ENCODE measurements around the gene CMSS1.

The CMSS1 gene

DNA sequence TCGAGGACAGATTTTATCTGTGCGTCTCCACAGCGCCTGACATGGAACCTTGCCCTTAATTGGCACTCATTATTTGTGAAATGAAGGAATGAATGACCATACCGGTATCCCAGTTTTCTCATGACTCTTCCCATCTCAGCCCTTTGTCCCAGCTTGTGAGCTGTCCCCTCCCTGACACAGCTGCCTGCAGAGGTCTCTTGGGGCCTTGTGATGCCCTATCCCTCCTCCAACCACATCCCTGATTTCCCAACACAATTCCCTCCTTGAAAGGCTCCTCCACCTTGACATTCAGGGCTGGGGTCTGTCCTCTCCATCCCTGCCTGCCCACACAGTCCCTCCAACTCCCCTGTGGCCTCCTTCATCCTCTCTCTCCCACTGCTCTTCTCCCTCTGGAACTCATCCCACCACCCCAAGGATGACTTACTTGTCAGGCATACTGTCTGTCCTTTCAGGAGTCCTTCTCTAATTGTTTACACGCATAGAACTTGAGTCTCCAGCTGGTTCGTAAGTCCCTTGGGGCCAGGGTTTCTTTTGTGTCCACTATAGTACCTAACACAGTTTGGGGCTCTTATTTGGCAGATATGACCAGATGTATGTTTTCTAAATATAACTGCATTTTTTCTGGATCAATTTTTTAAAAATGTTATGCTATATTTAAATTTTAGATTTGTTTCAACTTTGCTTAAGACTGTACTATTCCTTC lies 332.2 kb downstream of the CMSS1 start:
- no peak for DNase-seq (ENCODE audit: low spot score)

DNA sequence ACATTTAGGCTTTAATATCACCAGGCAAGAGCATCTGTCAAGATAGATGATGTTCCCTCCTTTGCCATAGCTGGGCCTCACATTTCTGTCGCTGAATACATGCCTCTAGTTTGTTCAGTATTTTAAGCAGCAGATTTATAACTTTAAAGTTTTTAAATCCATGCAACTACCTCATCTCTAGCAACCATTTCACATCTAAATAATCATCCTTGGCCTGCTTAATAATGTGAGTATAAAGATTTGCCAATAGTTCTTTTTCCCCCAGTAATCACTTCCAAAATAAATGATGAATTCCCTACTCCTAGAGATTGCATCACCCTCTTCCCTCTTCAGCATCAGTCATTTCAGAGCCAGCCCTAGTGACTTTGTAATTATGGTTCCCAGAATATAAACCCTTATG lies 332.8 kb downstream of the CMSS1 start:
- DNase-seq (ENCODE audit: low spot score) = peak; percentile 13

DNA sequence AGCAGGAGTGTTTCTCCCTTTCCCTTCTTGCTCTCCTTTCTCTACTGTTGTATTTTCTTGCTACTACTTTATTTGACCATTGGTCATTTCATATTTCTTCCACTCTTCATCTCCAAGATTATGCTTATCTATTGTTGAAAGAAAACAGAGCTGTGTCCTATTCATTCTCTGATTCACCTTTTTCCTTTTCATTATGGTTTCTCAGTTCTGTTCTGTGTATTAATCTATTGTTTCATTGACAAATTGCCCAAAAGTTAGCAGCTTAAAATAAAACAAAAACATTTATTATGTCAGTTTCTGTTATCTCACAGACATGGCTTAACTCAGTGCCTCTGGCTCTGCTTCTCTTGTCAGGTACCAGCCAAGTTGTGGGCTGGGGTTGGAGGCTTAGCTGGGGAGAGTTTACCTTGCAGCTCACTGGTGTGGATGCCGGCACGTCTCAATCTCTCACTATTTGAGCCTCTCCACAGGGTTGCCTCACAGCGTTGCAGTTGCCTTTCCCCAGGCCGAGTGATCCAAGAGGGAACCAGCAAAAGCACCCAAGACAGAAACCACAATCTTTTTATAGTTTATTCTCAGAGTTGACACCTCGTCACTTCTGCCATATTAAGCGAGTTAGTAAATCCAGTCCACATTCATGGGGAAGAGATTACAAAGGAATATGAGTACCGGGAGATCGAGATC lies 333.5 kb downstream of the CMSS1 start:
- DNase-seq (ENCODE audit: low spot score) = no peak

DNA sequence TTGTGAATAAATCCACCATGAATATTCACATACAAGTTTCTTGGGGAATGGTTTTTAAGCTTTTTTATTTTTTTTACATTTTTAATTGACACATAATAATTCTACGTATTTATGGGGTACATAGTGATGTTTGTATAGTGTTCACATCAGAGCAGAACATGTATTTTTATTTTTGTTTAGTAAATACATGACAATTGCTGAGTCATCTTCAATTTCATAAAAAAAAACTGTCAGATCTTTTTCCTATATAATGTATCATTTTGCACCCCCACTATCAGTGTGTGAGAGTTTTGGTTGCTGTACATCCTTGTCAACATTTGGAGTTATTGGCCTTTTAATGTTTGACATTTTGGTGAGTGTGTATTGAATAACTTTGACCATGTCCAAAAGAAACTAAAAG lies 336.5 kb downstream of the CMSS1 start:
- no peak for DNase-seq (ENCODE audit: low spot score)

DNA sequence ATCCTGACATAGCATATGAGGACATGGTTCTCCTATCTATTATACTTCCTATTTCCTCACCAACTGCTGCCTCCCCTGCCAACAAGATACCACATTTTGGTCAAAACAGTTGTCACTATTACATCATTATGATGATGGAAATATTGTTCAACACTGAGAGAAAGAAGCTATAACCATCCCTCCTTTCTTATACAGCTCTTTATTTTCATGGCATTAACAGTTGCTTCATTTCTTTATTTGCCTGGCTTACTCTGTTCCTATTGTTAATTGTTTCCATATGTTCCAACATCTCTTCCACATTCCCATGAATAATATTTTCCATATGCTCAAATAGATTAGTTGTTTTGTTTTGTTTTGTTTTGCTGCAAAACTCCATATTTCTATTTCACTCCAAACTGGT lies 337.5 kb downstream of the CMSS1 start:
- no peak for DNase-seq (ENCODE audit: low spot score)

DNA sequence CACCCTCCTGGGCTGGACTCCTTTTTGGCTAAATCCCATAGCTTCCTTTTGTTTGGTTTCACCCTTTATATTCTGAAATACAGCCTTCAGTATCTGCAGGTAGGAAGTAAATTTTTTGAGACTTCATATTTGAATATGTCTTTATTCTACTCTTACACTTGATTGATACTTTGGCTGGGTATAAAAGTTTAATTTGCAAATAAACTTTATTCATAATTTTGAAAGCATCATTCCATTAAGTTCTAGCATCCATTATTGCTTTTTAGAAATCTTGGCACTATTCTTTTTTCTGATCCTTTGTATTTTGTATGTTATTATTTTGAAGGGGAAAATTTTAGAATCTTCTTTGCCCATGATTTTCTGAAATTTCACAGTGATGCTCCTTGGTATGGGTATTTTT lies 337.9 kb downstream of the CMSS1 start:
- DNase-seq (ENCODE audit: low spot score) = no peak

DNA sequence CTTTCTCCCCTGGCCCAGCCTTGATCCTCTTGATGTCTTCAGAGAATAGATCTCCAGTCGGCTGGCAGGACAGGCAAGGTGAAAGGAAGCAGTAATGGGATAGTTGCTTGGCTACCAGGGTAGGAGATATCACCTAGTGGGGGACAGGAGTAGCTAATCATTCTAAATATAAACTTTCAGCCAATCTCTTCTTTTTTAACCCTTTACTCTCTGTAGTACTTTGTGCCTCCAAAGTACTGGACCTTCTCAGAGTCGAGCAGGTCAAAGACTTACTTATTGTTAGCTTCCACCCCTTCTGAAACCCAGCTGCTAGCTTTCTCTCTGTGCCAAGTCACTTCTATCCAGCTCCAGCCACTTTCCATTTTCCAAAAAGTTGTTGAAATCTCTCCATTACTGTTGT lies 340.0 kb downstream of the CMSS1 start:
- DNase-seq (ENCODE audit: low spot score) = no peak

DNA sequence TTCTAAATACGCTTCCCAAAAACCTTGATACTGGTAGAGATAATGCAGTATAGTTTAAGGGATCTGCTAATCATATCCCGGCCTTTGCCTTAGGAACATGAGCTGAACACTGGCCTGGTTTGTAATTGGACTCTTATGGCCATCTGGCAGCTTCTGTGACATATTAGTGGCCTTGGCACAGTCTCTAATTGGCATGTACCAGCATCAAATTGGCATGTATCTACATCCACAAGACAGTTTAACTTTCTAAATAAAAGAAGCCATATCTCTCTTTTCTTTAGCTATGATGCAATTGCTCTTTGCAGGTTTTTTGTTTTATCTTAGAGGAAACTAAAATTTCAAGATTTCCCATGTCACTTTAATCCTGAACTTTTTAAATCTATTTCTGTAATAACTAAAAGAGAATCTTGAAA lies 341.3 kb downstream of the CMSS1 start:
- no peak for DNase-seq (ENCODE audit: low spot score)

DNA sequence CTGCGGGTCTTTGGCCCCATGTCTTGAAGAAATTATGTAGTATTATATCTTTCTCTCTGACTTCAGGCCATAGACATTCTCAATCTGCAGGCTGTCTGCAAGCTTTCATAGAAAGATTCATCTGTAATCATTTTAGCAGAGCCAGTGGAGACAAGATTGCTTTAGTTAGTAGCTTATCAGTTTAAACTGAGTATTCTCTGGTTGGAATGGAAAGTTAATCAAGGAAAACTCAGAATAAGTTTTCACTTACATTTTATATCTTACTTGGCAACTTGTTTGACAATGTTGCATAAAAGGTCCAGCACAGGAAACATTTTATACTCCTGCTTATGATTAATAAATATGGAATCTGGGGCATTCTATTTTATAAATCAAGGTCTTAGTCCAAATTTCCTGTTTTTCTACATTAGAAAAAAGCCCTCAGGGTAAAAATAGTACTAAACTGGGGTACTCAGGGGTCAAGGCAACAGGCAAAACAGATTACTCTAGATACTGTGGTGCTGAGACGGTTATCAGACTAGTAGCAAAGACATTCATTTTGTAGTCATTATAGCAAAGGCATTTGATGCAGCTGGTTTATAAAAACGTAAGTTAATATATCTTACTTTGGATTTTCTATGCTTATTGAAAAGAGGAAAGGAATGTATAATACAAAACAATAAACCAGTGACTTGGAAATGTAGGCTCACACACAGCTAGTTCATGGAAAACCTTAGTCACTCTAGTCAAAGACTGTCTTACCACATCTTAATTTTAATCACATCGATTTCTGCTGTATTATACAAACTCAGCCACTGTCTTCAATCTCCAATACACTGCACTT lies 341.9 kb downstream of the CMSS1 start:
- DNase-seq (ENCODE audit: low spot score) = peak; percentile 37

DNA sequence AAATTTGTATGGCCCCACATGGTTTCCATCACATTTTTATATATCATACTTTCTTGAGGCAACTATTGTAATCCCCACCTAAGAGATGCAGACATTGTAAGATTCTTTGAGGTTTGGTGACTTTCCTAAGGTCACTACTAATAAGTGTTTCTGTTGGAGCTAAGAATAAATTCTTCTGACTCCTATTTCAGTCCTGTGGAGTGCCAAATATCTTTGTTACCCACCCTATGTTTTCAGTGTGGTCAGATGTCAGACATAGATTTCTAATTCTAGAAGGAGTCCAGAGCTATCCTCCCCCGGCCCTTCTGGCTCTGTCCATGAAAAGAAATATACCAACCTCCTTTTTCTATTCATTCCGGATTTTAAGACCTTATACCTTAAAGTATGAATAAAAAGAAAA lies 342.9 kb downstream of the CMSS1 start:
- no peak for DNase-seq (ENCODE audit: low spot score)

DNA sequence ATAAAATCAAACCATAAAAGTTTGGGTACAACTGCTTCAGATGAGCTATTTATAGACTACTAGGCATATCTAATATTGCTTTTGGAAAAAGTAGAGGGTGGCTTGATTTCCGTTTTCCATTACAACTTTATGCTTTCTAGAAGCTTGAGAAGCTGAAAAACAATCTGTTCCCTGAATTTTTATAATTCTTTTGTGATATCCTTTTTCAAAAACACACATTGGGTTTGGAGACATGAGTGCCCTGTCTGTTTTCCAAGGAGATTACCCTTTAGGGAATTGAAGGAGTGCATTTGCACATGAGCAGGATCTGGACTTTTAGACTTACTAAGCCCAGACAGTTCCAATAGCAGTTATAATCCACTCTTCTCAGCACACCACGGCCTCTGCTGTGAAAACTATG lies 346.1 kb downstream of the CMSS1 start:
- no peak for DNase-seq (ENCODE audit: low spot score)

DNA sequence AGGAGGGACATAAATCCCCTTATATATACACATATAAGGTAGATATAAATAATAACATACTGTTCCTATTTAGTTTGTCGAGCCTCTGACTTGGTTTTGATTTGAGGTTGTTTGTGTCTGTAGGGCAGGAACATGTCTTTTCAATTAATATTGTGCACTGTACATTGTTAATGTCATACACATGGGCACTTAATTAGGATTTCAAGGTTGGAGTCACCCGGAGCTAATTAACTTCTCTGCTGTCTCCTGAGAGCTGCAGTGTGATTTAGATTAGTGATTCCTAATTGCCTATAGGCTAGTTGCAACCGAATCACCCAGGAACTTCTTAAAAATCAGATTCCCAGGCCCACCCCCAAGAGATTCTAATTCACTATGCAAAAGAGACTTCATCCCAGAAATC lies 347.1 kb downstream of the CMSS1 start:
- no peak for DNase-seq (ENCODE audit: low spot score)

DNA sequence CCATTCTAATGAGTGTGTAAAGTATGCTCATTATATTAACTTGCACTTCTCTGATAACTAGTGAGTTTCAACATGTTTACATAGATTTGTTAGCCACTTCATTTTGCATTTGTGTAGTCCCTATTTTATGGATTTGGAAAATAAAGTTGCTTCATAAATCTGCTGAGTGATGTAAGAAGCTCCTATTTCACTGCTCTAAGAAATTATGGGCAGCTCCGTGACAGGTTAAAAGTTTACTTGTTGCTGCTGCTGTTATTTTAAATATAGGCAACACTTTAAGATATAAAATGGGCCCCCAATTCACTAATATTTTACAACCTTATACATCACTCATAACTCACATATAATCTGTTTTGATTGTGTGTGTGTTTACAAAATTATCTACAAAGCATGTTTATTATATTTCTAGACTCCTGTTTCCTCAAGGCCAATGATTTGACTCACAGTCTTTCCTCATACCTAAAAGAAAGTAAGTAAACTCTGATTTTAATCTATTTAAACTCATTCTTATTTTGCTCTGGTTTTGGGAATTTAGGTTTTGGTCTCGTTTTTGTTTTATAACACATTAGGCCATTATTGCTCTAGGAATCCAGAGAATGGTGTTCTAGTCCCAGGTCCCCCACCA lies 348.4 kb downstream of the CMSS1 start:
- DNase-seq (ENCODE audit: low spot score) = no peak

DNA sequence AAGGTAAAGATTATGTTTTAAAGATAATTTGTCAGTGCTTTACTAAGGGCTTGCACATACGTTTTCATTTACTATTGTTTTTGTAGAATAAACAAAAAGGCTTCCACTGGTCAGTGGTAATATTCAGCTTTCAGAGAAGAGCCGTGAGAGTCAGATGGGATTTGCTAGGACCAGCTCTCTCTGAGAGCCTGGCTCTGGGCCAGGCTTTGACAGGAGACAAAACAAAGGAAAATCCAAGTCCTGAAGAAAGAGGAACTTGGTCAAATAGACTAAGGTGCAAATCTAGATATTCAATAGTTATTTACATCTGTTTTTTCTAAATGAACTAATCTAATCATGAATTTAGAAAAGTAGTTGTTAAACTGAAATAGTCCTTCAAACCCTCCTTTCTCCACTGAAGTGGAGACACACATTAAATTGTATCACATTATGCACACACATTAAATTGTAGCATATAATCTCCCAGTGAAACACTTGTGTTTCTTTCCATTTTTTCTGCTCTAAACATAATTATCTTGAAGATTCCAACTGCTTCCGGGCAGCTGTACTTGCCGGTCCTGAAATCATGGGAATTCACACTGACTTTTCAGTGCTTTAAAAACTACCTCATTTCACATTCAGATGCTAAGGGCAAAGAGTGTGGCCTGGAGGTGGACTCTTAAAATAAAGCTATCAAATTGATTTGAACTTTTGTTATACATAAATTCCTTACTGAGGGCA lies 351.7 kb downstream of the CMSS1 start:
- DNase-seq (ENCODE audit: low spot score) = no peak

DNA sequence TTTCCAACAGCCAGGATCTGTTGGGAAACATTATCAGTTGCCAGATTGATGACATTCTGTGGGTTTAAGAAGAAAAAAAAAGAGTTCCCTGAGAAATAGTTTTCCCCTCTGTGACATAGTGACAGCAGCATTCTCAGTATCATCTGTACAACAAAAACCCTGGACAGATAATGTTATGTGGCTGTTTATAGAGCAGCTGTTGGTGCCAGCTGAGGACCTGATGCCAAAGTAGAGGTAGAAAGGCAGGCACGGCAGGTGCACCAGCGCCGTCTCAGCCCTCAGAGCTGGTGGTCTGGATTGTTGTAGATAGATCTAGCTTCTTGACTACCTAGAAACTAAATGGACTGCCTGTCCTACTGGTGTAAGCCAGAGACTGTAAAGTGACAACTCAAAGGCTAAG lies 352.8 kb downstream of the CMSS1 start:
- no peak for DNase-seq (ENCODE audit: low spot score)

DNA sequence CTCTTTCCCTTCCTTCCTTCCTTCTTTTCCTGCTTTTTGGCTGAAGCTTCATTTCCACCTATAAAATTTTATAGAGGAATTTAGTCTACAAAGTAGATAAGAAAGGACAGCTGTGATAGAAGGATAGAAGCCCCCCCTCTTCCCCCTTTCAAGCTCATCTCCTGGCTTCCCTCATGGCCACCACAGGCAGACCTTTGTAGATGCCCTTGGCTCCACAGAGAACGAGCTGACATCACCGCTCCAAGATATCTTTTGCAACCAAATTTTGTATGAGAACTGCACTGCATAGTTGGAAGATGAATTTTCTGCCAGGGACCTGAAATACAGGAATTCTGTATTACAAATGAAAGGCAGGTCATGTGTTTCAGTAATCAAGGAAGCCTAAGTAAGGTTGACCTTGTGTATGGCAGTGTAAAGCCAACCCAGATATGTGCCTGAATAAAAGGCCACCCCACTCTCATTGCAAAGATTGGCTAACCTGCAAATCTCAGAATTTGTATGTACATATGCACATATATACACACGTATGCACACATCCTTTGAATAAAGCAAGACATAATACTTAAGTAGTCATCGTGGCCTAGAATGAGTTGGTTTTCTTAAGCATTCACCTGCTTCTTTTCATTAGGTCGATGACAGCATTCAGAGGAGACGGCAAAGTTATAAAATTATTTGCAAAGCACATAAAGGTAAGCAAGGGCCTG lies 353.7 kb downstream of the CMSS1 start:
- no peak for DNase-seq (ENCODE audit: low spot score)

DNA sequence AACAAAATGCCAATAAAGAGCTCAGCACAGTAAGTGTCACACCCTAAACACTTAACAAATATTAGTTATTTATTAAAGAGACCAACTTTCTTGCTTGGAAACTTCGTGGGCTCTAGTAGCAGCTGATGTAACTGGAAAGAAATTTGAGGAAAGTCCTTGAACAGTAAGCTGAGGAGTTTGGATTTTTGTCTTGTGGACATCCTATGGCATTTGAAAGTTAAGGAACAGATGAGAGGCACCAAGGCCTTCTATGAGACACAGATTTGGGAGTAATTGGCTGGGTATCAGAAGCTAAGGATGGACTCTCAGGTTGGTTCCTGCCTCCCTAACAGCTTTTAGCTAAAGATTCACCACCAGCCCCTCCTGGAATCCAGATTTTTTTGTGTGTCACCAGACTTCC lies 356.3 kb downstream of the CMSS1 start:
- no peak for DNase-seq (ENCODE audit: low spot score)

DNA sequence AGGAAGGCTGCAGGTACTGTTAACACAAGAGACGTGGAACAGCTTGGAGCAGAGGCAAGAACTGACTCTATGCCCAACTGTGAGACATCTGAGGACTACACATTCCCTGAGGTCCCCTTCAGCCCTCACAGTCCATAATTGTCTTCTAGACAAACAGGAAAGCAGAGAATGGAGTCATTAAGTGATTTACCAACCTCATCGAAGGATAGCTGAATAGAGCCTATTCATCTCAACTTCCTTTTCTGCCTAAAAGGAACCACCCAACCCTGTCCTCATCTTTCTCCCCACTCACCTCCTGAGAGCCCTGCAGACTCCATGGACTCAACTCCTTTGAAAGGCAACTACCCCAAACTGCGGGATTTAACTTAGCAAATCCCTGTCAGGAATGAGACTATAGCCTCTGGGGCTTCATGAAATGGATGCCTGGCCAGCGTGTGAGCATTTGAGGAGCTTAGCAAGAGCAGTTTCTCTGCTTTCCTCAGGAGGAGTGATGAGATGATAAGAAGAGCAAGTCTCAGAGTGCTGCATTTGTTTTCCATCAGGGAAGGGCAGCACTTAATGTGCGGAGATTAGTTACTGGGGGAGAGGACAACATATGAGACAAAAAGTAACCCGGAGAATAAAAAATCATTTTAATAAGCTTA lies 358.1 kb downstream of the CMSS1 start:
- no peak for DNase-seq (ENCODE audit: low spot score)

DNA sequence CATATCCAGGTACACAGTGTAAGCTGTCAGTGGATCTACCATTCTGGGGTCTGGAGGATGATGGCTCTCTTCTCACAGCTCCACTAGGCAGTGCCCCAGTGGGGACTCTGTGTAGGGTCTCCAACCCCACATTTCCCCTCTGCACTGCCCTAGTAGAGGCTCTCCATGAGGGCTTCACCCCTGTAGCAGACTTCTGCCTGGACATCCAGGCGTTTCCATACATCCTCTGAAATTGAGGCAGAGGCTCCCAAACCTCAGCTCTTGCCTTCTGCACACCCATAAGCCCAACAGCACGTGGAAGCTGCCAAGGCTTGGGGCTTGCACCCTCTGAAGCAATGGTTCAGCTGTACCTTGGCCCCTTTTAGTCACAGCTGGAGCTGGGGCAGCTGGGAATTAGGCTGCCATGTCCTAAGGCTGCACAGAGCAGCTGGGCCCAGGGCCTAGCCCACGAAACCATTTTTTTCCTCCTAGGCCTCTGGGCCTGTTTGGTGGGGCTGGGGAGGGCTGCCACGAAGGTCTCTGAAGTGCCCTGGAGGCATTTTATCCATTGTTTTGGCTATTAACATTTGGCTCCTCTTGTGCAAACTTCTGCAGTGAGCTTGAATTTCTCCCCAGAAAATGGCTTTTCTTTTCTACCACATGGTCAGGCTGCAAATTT lies 362.2 kb downstream of the CMSS1 start:
- no peak for DNase-seq (ENCODE audit: low spot score)

DNA sequence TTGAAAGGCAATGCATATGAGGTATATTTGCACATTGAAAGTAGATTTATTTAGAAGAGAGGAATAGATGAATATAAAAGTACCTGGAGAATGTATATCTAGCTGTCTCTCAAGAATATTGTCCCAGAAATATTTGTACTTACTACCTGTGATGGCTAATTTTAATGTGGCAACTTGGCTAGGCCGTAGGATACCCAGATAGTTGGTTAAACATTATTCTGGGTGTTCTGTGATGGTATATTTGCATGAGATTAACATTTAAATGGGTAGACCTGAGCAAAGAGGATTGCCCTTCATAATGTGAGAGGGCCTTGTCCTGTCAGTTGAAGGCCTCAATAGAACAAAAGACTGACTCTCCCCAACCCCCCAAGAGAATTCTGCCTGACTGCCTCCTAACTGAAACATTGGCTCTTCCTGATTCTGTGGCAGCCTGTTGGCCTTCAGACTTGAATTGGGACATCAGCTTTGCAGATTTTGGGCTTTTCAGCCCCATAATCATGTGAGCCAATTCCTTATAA lies 366.0 kb downstream of the CMSS1 start:
- DNase-seq (ENCODE audit: low spot score) = no peak
